ENCODE data around the gene FER. TPM values are rescaled to one million over a fixed set of nuclear protein-coding genes. Genes with fewer than 3 reads are reported as not detected.

The FER gene
- total and polyA plus RNA-seq, 12 donors = 1.4 to 21.9 (median 14.9) TPM

DNA sequence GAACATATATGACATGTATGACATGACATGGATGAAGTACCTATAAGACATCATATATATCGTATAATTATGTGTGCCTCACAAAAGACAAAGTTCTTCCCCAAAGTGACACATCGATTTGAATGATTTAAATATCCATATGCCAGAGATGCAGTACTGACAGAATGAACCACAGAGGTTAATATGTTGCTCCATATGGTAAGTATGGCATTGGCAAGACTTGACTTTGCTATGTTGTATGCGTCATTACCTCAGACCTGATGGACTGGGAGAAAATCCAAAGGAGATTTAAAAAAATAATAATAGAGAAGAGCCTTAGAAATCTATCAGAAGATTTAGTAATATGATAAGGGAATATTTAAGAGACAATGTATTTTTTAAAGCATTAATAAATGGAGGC, 398.9 kb downstream of the FER start:
- ATAC-seq = no peak
- intact Hi-C loops (cut with DNase I) = no loop called here
- DNase-seq = no peak
- no peak overlapping the region for H3K27ac ChIP-seq
- H3K4me3 ChIP-seq = no peak overlapping the region
- H3K4me1 ChIP-seq = peaks cover 0 to 9% (median 0%) of the 10 kb centered on the region in 9 donors
- no peaks in the 10 kb centered on the region for H3K9me3 ChIP-seq
- no peaks in the 10 kb centered on the region for H3K27me3 ChIP-seq
- H3K36me3 ChIP-seq = no peaks in the 10 kb centered on the region
- 86 to 90% methylated on average over 3 of the region's 3 CpGs for WGBS, 2 donors
- TF ChIP-seq, protein P1, sequence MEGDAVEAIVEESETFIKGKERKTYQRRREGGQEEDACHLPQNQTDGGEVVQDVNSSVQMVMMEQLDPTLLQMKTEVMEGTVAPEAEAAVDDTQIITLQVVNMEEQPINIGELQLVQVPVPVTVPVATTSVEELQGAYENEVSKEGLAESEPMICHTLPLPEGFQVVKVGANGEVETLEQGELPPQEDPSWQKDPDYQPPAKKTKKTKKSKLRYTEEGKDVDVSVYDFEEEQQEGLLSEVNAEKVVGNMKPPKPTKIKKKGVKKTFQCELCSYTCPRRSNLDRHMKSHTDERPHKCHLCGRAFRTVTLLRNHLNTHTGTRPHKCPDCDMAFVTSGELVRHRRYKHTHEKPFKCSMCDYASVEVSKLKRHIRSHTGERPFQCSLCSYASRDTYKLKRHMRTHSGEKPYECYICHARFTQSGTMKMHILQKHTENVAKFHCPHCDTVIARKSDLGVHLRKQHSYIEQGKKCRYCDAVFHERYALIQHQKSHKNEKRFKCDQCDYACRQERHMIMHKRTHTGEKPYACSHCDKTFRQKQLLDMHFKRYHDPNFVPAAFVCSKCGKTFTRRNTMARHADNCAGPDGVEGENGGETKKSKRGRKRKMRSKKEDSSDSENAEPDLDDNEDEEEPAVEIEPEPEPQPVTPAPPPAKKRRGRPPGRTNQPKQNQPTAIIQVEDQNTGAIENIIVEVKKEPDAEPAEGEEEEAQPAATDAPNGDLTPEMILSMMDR (IDR thresholded peaks at IDR 0.05) = no peak

DNA sequence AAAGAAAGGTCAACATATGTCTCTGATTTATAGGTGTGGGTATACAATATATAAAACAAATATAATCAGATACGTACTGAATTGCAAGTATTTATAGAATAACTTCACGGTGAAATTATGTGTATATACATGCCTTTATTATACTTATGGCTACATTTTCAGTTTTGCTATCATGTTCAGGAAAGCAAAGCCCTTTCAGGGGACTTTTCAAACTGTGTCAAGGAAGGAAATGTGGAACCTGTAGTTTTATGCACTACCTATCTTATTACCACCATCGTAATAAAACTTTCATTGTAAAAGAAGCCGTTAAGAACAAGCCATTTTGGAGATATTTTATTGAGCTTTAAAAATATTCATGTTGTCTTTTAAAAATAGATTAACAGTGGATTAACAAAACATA, 404.9 kb downstream of the FER start:
- H3K4me3 ChIP-seq = no peak overlapping the region
- no peaks in the 10 kb centered on the region for H3K36me3 ChIP-seq
- ATAC-seq (no peak), DNase-seq (no peak)
- no peaks in the 10 kb centered on the region for H3K4me1 ChIP-seq
- no peaks in the 10 kb centered on the region for H3K27me3 ChIP-seq
- intact Hi-C loops (cut with DNase I) = no loop called here
- TF ChIP-seq, protein P1 (IDR thresholded peaks at IDR 0.05) = no peak
- no peak overlapping the region for H3K27ac ChIP-seq
- 97 to 98% methylated on average over 4 of the region's 4 CpGs for WGBS, 2 donors
- no peaks in the 10 kb centered on the region for H3K9me3 ChIP-seq

DNA sequence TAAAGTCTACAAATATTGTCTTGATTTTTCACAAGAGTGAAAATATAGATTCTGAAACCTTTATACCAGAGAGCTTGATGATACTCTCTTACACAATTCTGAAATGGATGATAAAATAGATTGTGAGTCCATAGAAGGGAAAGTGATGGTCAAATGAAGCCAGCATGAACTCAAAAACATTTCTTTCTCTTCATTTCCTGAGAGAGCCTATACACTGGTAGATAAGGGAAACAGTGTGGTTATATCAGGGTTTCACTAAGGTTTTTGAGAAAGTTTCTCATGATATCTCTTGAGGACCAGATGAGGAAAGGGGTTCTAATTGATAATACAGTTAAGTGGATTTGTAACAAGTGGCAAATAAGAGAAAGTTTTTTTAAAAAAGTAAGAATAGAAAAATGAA, 407.9 kb downstream of the FER start:
- H3K27me3 ChIP-seq = no peaks in the 10 kb centered on the region
- DNase-seq = no peak
- no peak for ATAC-seq
- H3K27ac ChIP-seq = no peak overlapping the region
- H3K9me3 ChIP-seq = no peaks in the 10 kb centered on the region
- no peaks in the 10 kb centered on the region for H3K36me3 ChIP-seq
- no peak overlapping the region for H3K4me3 ChIP-seq
- H3K4me1 ChIP-seq = no peaks in the 10 kb centered on the region
- TF ChIP-seq, protein P1 (IDR thresholded peaks at IDR 0.05) = no peak
- intact Hi-C loops (cut with DNase I) = no loop called here

DNA sequence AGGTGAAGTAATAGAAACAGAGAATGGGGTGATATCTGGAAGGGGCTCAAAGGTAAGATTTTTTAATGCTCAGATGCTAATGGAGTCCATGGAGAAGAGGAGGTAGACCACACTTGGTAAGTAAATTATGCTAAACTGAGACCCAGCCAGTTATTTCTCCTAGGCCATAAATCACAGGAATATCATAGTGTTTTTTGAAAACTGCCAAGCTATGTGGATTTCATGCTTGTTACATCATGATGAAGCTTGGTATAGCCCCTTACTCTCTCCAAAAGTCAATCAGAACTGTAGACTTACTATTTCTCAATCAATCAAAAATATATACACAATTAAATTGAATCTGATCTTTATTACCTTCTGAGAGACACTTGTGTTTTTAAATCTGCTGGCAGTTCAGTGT, 409.2 kb downstream of the FER start:
- ATAC-seq = no peak
- H3K27me3 ChIP-seq = no peaks in the 10 kb centered on the region
- intact Hi-C loops (cut with DNase I) = no loop called here
- no peak overlapping the region for H3K27ac ChIP-seq
- DNase-seq = no peak
- TF ChIP-seq, protein P1 (IDR thresholded peaks at IDR 0.05) = no peak
- no peaks in the 10 kb centered on the region for H3K36me3 ChIP-seq
- H3K9me3 ChIP-seq = no peaks in the 10 kb centered on the region
- peaks cover 0 to 3% (median 0%) of the 10 kb centered on the region in 9 donors for H3K4me1 ChIP-seq
- no peak overlapping the region for H3K4me3 ChIP-seq

DNA sequence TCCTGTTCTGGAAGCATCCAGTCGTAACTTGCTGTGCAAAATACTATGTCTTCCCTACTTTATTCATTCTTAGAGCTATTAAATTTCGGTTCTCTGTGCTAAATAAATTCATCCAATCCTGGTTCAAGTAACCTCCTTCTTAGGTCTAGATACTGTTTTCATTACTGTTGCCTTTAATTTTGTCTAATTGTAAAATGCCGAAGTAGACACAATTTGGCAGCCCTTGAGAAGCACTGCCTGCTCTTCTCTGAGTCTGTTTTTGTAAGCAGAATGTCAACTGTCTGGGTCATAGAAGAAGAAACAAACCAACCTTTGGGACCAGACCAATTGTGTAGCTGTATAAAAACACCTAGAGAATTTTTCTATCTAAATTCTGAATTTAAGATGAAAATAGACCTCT, 412.8 kb downstream of the FER start:
- H3K27me3 ChIP-seq = no peaks in the 10 kb centered on the region
- H3K4me3 ChIP-seq = no peak overlapping the region
- intact Hi-C loops (cut with DNase I) = no loop called here
- H3K36me3 ChIP-seq = no peaks in the 10 kb centered on the region
- H3K9me3 ChIP-seq = no peaks in the 10 kb centered on the region
- ATAC-seq = no peak
- 92 to 94% methylated on average over 3 of the region's 3 CpGs for WGBS, 2 donors
- TF ChIP-seq, protein P1 (IDR thresholded peaks at IDR 0.05) = no peak
- no peak overlapping the region for H3K27ac ChIP-seq
- peaks cover 0 to 3% (median 0%) of the 10 kb centered on the region in 9 donors for H3K4me1 ChIP-seq
- DNase-seq = no peak

Data from heart right ventricle (tissue), 16 donors.